Motor neuron (in vitro differentiated cells): ENCODE results near the gene STIM1. TPM values are rescaled to one million over a fixed set of nuclear protein-coding genes. Genes with fewer than 3 reads are reported as not detected.

Experiments used
- ATAC-seq, 8 experiments: fragments of 200-7000 bp; cut with Tn5 transposase; replicated peaks in 6 of 8; 2 replicates each; pipeline ENCODE4 v1.8.0; 2021; ENCODE audit warnings: mild to moderate bottlenecking in 8 of 8, moderate library complexity in 8 of 8
- H3K27ac ChIP-seq, 2 donors: fragments of 250-450 bp; sonication (Bioruptor Pico); 2 replicates each; pipeline ENCODE4 v1.9.0; 2021; ENCODE audit warnings: antibody characterized with exemption in 2 of 2, mild to moderate bottlenecking in 2 of 2, moderate library complexity in 1 of 2
- H3K4me1 ChIP-seq, 2 donors: fragments of 250-450 bp; sonication (Bioruptor Pico); replicated peaks in 1 of 2; 2 replicates each; pipeline ENCODE4 v1.6.1; 2021; ENCODE audit warnings: antibody characterized with exemption in 2 of 2, mild to moderate bottlenecking in 2 of 2, moderate library complexity in 1 of 2
- H3K4me3 ChIP-seq, 5 donors: fragments of 250-450 bp; sonication (Bioruptor Pico); 2 replicates each; pipeline ENCODE4 v1.9.0; 2021; ENCODE audit warnings: antibody characterized with exemption in 5 of 5, mild to moderate bottlenecking in 5 of 5, moderate library complexity in 4 of 5
- WGBS, 10 experiments: fragments of 450-650 bp; shearing (Covaris generic); methylation state at CpG; one replicate each; pipeline ENCODE4 v1.0.0; 2022; 5-methylcytosine and 5-hydroxymethylcytosine counted together
- in situ Hi-C, 9 experiments: fragments of 400-800 bp; cut with MboI; loops; one replicate each; pipeline ENCODE4 v1.15.0; 2021; ENCODE audit warnings: low sequenced_read_pairs in 9 of 9, low pct_unique_long_range_greater_than_20kb in 2 of 9; ENCODE audit not compliant: unreplicated experiment in 9 of 9
- total RNA-seq, 8 experiments: library from RNA; unstranded; fragments of 300-600 nt; gene quantifications; 2 replicates each; pipeline versions ENCODE4 v1.2.3 to v1.2.4, GENCODE V29; 2022

STIM1 gene
- total RNA-seq, 8 experiments from 2014 or later = 6.2 to 47.3 (median 10.2) TPM

DNA sequence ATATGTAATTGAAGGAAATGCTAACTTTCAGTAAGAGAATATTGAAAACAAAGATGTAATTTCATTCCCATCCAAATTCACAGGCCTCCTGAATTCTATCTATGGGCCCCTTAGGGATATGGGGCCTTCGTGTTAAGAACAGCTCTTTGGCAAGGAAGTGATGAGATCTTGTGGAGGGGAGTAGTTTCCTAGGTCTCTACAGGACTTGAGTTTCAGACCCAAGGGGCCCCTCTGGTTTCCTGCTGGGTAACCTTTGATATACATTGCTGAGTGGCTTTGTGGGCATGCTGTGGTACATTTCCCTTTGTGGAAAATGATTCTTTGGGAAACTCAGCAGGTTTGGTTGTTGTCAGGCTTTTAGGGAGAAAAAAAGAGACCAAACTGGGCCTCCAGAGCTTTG, 6.2 kb downstream of the STIM1 start:
- Histone ChIP-seq H3K4me1 (peaks cover 17 to 25% of the 10 kb centered on the region in 2 donors), H3K4me3 (no peak overlapping the region), H3K27ac (no peak overlapping the region)
- in situ Hi-C loops = loop anchor here in 2 of 9 experiments (25.0 kb wide), 2 partner anchors 201 to 226 kb away; partner anchors contain the start of gene RRM1 (in 1 of the 2)
- ATAC-seq = no peak
- 0 to 80% (median 41%) methylated on average over 1 of the region's 1 CpG; no CpG with 5 or more reads in 4 of the 10 experiments for WGBS, 10 experiments

DNA sequence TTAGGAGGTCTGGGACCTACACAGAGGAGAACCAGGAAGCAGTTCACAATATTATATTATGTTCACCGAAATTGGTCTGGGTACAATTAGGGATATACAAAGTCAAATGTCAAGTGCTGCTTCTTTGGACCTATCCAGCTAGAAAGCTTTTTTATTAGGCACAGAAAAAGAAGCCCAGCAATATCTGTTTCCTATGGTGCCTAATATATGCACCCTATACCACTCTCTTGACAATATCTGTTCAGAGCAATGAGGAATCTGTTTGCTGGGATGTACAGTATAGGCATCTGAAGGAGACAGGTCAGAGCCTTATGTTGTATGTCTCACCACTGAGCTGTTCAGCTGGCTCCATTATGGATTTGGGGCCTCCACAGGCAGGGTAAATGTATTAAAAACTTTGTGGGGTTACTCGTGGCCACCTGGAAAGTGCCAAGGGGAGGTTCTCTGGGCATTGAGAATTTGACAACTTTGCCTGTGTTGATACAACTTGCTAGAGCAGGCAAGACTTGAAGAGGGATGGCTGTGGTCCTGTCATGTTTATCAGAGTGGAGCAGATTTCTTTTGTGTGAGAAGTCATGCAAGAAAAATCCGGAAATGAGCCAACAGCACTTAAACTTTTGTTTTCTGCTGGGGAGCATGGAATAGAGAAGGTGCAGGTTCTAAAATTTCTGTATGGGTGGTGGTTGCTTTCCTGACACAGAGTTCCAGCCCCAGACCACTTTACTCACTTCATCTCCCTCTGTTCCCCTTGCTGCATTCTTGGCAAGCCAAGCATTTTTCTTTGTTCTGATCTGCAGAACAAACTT, 10.1 kb downstream of the STIM1 start:
- 40 to 100% (median 79%) methylated on average over 1 to 3 of the region's 3 CpGs; no CpG with 5 or more reads in 3 of the 10 experiments for WGBS, 10 experiments
- ATAC-seq = peak in 2 of 8 experiments; percentile 36 to 42
- in situ Hi-C loops = loop anchor here in 2 of 9 experiments (25.0 kb wide), 2 partner anchors 197 to 222 kb away; partner anchors contain the start of gene RRM1 (in 1 of the 2)

DNA sequence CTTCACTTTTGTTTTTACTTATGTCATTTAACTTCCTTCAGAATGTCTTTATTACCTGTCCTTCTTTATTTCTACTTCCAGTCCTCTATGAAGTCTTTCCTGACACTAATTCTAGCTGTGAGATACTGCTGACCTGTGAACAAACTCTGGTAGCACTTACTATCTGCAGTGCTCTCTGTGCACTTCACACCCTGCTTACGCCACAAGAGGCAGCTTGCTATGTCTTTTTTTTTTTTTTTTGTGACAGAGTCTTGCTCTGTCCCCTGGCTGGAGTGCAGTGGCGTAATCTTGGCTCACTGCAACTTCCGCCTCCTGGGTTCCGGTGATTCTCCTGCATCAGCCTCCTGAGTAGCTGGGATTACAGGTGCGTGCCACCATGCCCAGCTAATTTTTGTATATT, 10.7 kb downstream of the STIM1 start:
- ATAC-seq = peak in 5 of 8 experiments; percentile 39 to 50 (median 47)
- Histone ChIP-seq H3K27ac (no peak overlapping the region), H3K4me3 (no peak overlapping the region), H3K4me1 (no peaks in the 10 kb centered on the region)
- in situ Hi-C loops = loop anchor here in 2 of 9 experiments (25.0 kb wide), 2 partner anchors 196 to 221 kb away; partner anchors contain the start of gene RRM1 (in 1 of the 2)
- WGBS, 10 experiments = 53 to 100% (median 97%) methylated on average over 1 to 4 of the region's 5 CpGs

More for the DNA sequence above, 10.1 kb downstream of the STIM1 start:
- H3K4me3 ChIP-seq = no peak overlapping the region
- H3K4me1 ChIP-seq = no peaks in the 10 kb centered on the region
- no peak overlapping the region for H3K27ac ChIP-seq

DNA sequence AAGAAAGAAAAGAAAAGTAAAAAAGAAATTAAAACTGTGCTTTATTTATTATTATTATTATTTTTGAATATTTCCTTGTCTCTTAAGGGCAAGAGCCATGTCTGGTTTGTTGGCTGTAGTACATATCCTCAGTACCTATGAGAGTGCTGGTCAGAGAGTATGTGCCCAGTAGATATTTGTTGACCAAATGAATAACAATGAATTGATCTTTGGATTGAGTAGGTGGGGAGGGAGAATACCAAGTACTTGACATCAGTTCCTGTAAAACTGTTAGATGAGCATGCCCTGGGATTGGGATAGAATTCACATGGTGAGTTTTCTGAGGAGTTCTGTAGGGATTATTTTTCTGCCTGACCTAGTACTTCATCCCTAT, 11.4 kb downstream of the STIM1 start:
- no peak for ATAC-seq
- Histone ChIP-seq H3K4me1 (no peaks in the 10 kb centered on the region), H3K27ac (no peak overlapping the region), H3K4me3 (no peak overlapping the region)
- in situ Hi-C loops = loop anchor here in 2 of 9 experiments (25.0 kb wide), 2 partner anchors 195 to 220 kb away; partner anchors contain the start of gene RRM1 (in 1 of the 2)

DNA sequence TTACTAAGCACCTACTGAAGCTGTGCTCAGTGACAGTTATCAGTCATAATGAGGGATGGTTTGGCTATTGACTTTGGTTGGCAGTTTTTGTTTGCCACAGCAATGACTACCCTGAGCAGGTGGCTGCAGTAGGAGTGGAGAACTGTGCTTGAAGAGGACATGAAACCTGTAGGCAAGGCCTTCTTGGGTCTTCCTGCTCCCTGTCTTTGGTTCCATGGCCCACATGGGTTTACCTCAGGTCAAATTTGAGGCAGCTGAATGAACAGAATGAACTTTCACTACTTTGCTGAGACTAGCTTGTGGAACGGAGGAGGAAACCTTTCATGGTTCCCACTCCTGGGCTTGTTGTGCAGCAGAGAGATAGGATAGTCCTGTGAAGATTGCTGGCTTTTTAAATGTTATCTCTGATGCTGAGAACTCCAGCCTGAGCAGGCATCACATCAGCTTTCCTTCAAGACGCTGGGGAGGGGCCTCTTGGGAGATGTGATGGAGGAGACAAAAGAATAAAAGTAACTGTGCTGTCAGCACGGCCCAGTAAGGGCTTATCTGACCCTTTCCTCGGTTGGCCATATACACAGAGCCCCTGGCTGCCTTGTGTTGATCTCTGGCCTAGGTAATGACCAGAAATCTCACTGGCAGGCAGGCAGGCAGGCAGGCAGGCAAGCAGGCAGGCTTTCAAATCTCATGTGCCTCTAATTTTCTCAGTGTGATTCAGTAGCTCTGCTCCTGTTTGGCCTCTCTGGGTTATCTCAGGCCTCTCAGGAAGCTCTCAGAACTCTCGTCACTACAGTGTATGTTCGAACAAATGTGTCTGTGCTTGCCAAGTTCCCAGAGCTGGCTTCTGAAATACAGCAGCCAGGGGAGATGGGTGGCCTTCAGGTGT, 12.0 kb downstream of the STIM1 start:
- Histone ChIP-seq H3K4me1 (no peaks in the 10 kb centered on the region), H3K4me3 (no peak overlapping the region), H3K27ac (no peak overlapping the region)
- 20 to 100% (median 66%) methylated on average over 1 to 4 of the region's 6 CpGs; no CpG with 5 or more reads in 2 of the 10 experiments for WGBS, 10 experiments
- in situ Hi-C loops = loop anchor here in 2 of 9 experiments (25.0 kb wide), 2 partner anchors 195 to 220 kb away; partner anchors contain the start of gene RRM1 (in 1 of the 2)
- peak in 1 of 8 experiments; percentile 9 for ATAC-seq

DNA sequence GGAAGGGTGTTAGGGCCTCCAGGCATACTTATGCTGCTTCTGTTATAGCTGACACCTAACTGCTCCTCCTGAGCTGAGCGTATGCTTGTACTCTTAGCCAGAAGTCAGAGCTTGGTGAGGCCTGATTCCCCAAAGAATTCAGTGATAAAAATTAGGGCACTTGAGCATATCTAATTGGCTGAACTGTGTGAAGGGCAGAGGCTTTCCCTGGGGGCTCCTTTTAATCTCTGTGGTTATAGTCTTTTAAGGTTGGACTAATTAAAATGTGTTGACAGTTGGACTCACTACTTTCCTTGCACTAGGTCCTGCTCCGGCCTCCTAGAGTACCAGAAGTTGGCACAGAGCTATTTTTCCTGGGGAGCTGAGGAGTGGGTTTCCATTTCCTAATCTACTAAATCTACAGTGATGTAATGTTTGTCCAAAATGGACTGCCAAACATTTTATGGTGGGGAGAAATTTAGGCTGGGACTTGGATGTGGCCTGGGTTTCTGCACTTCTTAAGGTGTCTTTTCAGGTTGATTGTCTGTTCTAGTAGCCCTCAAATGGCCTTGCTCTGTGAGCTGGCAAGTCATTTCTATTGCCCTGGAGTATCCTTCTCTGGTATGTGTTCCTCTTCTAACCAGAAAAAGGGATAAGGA, 18.4 kb downstream of the STIM1 start:
- H3K27ac ChIP-seq = no peak overlapping the region
- 79 to 100% (median 100%) methylated on average over 1 to 2 of the region's 2 CpGs; no CpG with 5 or more reads in 5 of the 10 experiments for WGBS, 10 experiments
- in situ Hi-C loops = loop anchor here in 2 of 9 experiments (25.0 kb wide), 2 partner anchors 188 to 213 kb away; partner anchors contain the start of gene RRM1 (in 1 of the 2)
- no peak overlapping the region for H3K4me3 ChIP-seq
- ATAC-seq = no peak
- peaks cover 7% of the 10 kb centered on the region in 2 donors for H3K4me1 ChIP-seq

DNA sequence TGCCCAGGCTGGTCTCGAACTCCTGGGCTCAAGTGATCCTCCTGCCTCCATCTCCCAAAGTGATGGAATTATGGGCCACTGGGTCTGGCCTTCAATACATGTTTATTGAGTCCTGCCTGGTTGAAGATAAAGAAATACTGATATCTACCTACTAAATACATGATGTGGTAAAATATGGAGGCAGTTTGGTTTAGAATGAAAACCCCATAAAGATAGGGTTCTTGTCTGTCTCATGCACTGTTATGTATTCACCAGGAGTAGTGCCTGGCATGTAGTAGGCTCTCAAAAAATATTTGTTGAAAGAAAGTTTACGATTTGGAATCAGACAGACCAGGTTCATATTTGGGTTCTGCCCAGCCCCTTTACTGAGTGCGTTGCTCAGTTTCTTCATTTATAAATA, 21.1 kb downstream of the STIM1 start:
- no peak for ATAC-seq
- WGBS, 10 experiments = 67 to 100% (median 96%) methylated on average over 1 to 3 of the region's 3 CpGs; no CpG with 5 or more reads in 1 of the 10 experiments
- H3K4me3 ChIP-seq = no peak overlapping the region
- in situ Hi-C loops = no loop called here
- peaks cover 13 to 19% of the 10 kb centered on the region in 2 donors for H3K4me1 ChIP-seq
- H3K27ac ChIP-seq = no peak overlapping the region

DNA sequence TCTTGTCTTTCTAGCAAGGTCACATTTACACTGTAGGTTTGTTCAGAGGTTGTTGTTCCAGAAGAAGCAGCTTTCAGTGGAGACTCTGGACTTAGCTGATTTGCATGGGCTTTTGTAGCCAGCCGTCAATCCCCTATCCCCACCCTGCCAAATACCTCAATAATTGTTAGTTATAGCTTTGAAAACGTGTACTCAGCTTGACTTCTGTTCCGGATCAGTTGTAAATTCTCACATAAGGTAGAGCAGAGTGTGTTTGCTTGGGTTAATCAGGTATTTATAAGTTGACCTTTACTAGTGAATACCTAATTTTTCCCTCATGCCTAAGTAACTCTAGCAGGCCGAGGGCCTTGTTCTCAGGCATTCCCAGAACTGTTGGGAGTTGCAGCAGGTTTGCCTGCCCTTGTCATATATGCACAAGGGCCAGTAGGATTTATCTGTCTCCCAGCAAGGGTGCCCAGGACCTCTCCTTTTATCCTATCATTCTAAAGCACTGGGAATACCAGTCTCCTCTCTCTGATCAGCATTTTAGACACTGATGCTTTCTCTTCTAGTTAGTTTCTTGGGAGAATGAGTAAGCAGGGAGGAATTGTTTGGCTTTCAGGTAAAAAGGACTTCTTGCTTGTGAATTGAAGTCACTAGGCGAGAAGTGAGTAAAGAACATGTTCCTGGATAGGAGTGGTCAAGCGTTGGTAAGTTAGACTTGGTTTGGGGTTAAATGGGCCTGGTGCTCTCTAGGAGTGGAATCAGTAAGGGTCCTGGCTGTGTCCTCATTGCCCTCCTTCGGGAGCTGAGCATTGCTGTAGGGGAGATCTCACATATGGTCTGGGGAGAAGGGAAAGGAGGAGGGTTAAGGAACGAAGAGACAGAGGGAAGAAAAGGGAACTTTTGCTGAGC, 22.1 kb downstream of the STIM1 start:
- peaks cover 13 to 19% of the 10 kb centered on the region in 2 donors for H3K4me1 ChIP-seq
- ATAC-seq = peak in 3 of 8 experiments; percentile 24 to 38 (median 29)
- WGBS, 10 experiments = 44 to 100% (median 61%) methylated on average over 1 to 7 of the region's 8 CpGs; no CpG with 5 or more reads in 1 of the 10 experiments
- in situ Hi-C loops = no loop called here
- no peak overlapping the region for H3K4me3 ChIP-seq
- no peak overlapping the region for H3K27ac ChIP-seq

DNA sequence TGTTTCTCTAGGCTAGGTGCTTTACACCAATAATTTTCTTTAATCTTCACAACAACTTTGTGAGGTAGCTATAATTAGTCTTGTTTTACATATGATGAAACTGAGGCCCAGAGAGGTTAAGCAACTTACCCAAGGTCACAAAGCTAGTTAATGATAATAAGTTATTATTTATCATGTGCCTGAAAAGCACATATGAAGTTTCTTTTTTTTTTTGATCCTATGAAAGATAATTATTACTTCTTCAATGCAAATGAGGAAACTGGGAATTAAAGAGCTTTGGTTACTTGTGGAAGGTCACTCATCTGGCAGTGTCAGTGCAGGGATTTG, 22.8 kb downstream of the STIM1 start:
- Histone ChIP-seq H3K4me3 (no peak overlapping the region), H3K4me1 (peaks cover 13 to 19% of the 10 kb centered on the region in 2 donors), H3K27ac (no peak overlapping the region)
- ATAC-seq = no peak
- in situ Hi-C loops = no loop called here

DNA sequence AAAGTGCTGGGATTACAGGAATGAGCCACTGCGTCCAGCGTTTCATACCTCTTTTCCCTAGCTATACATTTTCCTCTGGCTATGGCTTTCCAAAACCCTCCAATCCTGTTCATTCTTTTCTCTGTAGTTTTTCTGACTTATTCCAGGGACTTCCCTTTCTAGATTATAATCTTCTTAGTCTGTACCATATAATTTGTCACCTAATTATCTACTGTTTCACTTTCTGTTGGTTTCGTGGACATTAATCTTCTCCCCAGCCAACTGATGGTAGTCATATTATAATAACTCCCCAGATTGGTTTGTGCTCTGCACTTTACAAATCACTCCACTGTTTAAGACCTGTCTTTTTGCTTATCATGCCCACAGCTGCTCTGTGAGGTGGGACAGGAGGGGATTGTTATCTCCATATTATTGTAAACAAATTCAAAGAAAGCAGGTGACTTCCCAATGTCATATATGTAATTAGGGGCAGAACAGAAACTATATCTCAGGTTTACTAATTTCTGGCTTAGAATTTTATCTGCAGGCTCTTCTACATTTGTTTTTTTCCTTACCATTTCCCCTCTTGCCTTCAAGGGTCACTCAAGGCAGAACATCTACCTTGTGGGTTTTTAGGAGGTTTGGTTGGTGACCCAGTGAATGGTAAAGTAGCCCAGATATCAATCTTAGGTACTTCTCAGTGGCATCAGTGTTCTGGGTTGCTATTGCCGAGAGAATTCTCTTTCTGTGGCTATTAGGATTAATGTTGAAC, 23.9 kb downstream of the STIM1 start:
- WGBS, 10 experiments = 50 to 83% (median 66%) methylated on average over 1 to 3 of the region's 4 CpGs; no CpG with 5 or more reads in 2 of the 10 experiments
- ATAC-seq = no peak
- Histone ChIP-seq H3K27ac (no peak overlapping the region), H3K4me3 (no peak overlapping the region), H3K4me1 (peaks cover 13 to 19% of the 10 kb centered on the region in 2 donors)
- in situ Hi-C loops = no loop called here

DNA sequence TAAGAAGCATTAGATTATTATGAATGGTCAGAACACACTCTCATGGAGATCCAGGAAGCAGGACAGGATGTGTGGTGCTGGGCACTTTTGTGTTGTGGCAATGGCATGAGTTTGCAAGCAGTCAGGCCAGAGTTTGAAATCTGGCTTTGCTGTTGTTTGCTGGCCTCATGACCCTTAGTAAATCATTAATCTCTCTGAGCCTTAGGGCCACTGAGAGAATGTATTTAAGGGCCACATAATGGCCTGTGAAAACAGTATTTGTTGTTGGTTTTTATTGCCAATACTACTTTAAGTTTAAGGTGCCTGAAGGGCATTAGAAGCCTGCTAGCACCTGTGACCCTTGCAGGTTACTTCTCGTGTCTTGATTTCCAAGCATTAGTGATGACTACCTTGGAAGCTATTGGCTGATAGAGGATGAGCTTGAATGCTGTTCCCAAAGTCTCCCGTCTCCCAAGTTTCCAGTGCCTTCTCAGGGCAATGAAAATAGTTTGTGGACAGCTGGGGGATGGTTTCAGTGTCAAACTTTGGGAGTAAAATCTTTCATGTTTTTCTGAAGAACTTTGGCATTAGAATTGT, 24.6 kb downstream of the STIM1 start:
- Histone ChIP-seq H3K4me3 (no peak overlapping the region), H3K27ac (no peak overlapping the region), H3K4me1 (peaks cover 13 to 19% of the 10 kb centered on the region in 2 donors)
- in situ Hi-C loops = no loop called here
- 29 to 67% (median 36%) methylated on average over 1 to 2 of the region's 2 CpGs; no CpG with 5 or more reads in 5 of the 10 experiments for WGBS, 10 experiments
- no peak for ATAC-seq
